GM12891 (cell line): ENCODE results near the gene CDC45.

Source experiments
- PAX5 ChIP-seq: IDR thresholded peaks from 2 replicates; pipeline ENCODE4 v1.6.1; 2011; ENCODE audit warnings: low read length, moderate library complexity, mild to moderate bottlenecking; ENCODE audit not compliant: insufficient read depth, severe bottlenecking
- POLR2A ChIP-seq: IDR thresholded peaks from 2 replicates; pipeline ENCODE4 v1.6.1; 2011; ENCODE audit warnings: low read depth, low read length, control low read depth
- POLR2AphosphoS5 ChIP-seq: IDR thresholded peaks from 2 replicates; pipeline ENCODE4 v1.6.1; 2011; ENCODE audit warnings: low read depth, low read length, control low read depth
- POU2F2 ChIP-seq: IDR thresholded peaks from 2 replicates; pipeline ENCODE4 v1.6.1; 2011; ENCODE audit warnings: low read depth, mild to moderate bottlenecking, control low read depth, low read length, moderate library complexity
- TAF1 ChIP-seq: IDR thresholded peaks from 2 replicates; pipeline ENCODE4 v1.6.1; 2011; ENCODE audit warnings: low read depth, low read length, control low read depth

GRCh38 chr22:19453718-19454117 is 26.0 kb upstream of the CDC45 start:
- TF ChIP-seq POU2F2 (no peak), POLR2A (no peak), POLR2AphosphoS5 (no peak), TAF1 (no peak), PAX5 (no peak)
